ENCODE measurements around the gene HIVEP3. TPM values are rescaled to one million over a fixed set of nuclear protein-coding genes. Genes with fewer than 3 reads are reported as not detected.

Gene HIVEP3
- polyA plus RNA-seq, 1 donor (not counting 4 experiments of a cell fraction or from before 2014, with no cell fraction given): 1.1 TPM

DNA sequence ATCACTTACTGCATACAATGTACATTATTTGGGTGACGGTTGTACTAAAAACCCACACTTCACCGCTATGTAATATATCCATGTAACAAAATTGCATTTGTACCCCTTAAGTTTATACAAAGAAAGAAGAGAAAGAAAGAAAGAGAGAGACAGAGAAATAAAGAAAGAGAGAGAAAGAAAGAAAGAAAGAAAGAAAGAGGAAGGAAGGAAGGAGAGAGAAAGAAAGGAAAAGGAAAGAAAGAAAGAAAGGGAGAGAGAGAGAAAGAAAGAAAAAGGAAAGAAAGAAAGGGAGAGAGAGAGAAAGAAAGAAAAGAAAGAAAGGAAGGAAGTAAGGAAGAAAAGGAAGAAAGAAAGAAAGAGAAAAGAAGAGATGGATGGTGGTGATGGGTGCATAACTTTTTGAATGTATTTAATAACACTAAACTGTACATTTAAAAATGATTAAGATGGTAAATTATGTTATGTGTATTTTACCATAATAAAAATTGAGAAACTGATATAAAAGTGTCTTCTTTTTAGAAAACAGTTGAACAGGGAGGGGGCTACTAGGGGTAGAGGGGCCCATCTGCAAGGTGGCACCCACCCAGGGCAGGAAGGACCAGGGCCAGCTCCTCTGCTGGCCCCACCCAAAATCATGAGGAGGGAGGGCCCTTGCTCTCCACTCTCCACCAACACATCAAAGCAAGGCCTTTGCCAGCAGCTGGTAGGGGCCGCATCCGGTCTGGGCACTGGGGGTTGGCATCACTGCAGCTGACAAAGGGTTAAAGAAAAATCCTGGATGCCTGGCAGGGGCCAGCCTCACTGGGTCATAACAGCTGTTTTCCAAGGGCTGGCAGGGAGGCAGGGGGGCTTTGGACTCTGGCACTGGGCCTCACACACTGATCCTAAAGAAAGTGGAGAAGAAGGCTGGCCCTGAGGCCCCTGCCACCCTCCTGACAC, 280.4 kb downstream of the HIVEP3 start:
- Histone ChIP-seq H3K79me2 (ENCODE audit: control insufficient read depth, insufficient read depth, low read length) (no peaks in the 10 kb centered on the region), H3K36me3 (ENCODE audit: control insufficient read depth in 2 of 2, extremely low read depth in 1 of 2, insufficient read depth in 2 of 2, low read length in 2 of 2) (no peaks in the 10 kb centered on the region), H3K9me1 (ENCODE audit: control insufficient read depth, extremely low read depth, insufficient read depth, low read length) (no peaks in the 10 kb centered on the region), H3K27ac (ENCODE audit: control insufficient read depth, insufficient read depth, low read length) (no peak overlapping the region), H3K27me3 (ENCODE audit: control insufficient read depth, extremely low read depth, insufficient read depth, low read length) (no peaks in the 10 kb centered on the region), H3K4me2 (ENCODE audit: control insufficient read depth, extremely low read depth, insufficient read depth, low read depth, low read length) (no peak overlapping the region), H3K9ac (ENCODE audit: control insufficient read depth, extremely low read depth, insufficient read depth, low read length) (no peak overlapping the region), H3K9me3 (ENCODE audit: control insufficient read depth, low read depth, low read length) (no peaks in the 10 kb centered on the region), H4K20me1 (ENCODE audit: control insufficient read depth, extremely low read depth, insufficient read depth, low read length) (no peaks in the 10 kb centered on the region), H3K4me1 (ENCODE audit: control insufficient read depth, extremely low read depth, insufficient read depth, low read length) (peaks cover 11% of the 10 kb centered on the region), H2AFZ (ENCODE audit: control insufficient read depth, low read length) (no peak overlapping the region), H3K4me3 (ENCODE audit: control insufficient read depth in 2 of 3, extremely low read depth in 1 of 3, insufficient read depth in 2 of 3, low read depth in 1 of 3, low read length in 3 of 3) (no peak overlapping the region)
- dilution Hi-C loops (cut with MboI; ENCODE audit: extremely low pct_ligation_motif_present, low sequenced_read_pairs): no loop called here
- FAIRE-seq: no peak
- DNase-seq (ENCODE audit: low read depth, low spot score): no peak
- TF ChIP-seq EZH2 (IDR thresholded peaks at IDR 0.05; ENCODE audit: low read length): no peak
- TF ChIP-seq, protein P1, sequence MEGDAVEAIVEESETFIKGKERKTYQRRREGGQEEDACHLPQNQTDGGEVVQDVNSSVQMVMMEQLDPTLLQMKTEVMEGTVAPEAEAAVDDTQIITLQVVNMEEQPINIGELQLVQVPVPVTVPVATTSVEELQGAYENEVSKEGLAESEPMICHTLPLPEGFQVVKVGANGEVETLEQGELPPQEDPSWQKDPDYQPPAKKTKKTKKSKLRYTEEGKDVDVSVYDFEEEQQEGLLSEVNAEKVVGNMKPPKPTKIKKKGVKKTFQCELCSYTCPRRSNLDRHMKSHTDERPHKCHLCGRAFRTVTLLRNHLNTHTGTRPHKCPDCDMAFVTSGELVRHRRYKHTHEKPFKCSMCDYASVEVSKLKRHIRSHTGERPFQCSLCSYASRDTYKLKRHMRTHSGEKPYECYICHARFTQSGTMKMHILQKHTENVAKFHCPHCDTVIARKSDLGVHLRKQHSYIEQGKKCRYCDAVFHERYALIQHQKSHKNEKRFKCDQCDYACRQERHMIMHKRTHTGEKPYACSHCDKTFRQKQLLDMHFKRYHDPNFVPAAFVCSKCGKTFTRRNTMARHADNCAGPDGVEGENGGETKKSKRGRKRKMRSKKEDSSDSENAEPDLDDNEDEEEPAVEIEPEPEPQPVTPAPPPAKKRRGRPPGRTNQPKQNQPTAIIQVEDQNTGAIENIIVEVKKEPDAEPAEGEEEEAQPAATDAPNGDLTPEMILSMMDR (optimal IDR thresholded peaks at IDR 0.05 in 1 of 3, IDR thresholded peaks at IDR 0.05 in 1 of 3, conservative IDR thresholded peaks at IDR 0.05 in 1 of 3; ENCODE audit: extremely low read depth in 1 of 3, insufficient read depth in 2 of 3, low read length in 3 of 3): no peak

DNA sequence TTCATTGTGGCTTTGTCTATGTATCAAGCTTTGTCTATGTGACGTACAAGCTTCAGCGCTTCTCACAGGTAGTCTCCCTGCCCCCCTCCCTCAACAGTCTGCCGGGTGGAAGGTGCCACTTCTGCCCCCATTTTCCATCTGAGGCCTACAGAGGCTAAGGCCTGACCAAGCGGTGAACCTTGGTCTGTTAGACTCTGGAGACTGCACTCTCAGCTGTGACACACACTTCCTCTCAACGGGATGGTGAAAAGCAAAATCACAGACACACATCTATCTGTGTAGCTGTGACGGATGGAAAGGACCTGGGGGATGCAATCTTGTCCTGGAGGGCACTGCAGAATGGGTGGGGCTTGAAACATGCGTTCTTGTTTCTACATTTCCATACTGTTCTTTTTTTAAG, 281.4 kb downstream of the HIVEP3 start:
- no peak overlapping the region for H3K9ac ChIP-seq (ENCODE audit: control insufficient read depth, extremely low read depth, insufficient read depth, low read length)
- H3K27ac ChIP-seq (ENCODE audit: control insufficient read depth, insufficient read depth, low read length): no peak overlapping the region
- H3K9me3 ChIP-seq (ENCODE audit: control insufficient read depth, low read depth, low read length): no peaks in the 10 kb centered on the region
- TF ChIP-seq, protein P1 (optimal IDR thresholded peaks at IDR 0.05 in 1 of 3, IDR thresholded peaks at IDR 0.05 in 1 of 3, conservative IDR thresholded peaks at IDR 0.05 in 1 of 3; ENCODE audit: extremely low read depth in 1 of 3, insufficient read depth in 2 of 3, low read length in 3 of 3): no peak
- FAIRE-seq: no peak
- no peaks in the 10 kb centered on the region for H3K36me3 ChIP-seq (ENCODE audit: control insufficient read depth in 2 of 2, extremely low read depth in 1 of 2, insufficient read depth in 2 of 2, low read length in 2 of 2)
- no peaks in the 10 kb centered on the region for H3K9me1 ChIP-seq (ENCODE audit: control insufficient read depth, extremely low read depth, insufficient read depth, low read length)
- H3K4me1 ChIP-seq (ENCODE audit: control insufficient read depth, extremely low read depth, insufficient read depth, low read length): peaks cover 11% of the 10 kb centered on the region
- no peak overlapping the region for H3K4me3 ChIP-seq (ENCODE audit: control insufficient read depth in 2 of 3, extremely low read depth in 1 of 3, insufficient read depth in 2 of 3, low read depth in 1 of 3, low read length in 3 of 3)
- H2AFZ ChIP-seq (ENCODE audit: control insufficient read depth, low read length): no peak overlapping the region
- no peak overlapping the region for H3K4me2 ChIP-seq (ENCODE audit: control insufficient read depth, extremely low read depth, insufficient read depth, low read depth, low read length)
- H3K27me3 ChIP-seq (ENCODE audit: control insufficient read depth, extremely low read depth, insufficient read depth, low read length): no peaks in the 10 kb centered on the region
- DNase-seq (ENCODE audit: low read depth, low spot score): no peak
- no peaks in the 10 kb centered on the region for H3K79me2 ChIP-seq (ENCODE audit: control insufficient read depth, insufficient read depth, low read length)
- H4K20me1 ChIP-seq (ENCODE audit: control insufficient read depth, extremely low read depth, insufficient read depth, low read length): no peaks in the 10 kb centered on the region
- dilution Hi-C loops (cut with MboI; ENCODE audit: extremely low pct_ligation_motif_present, low sequenced_read_pairs): no loop called here

All from keratinocyte (primary cell).